GM23248 (cell line): ENCODE data around the gene ENOX1.

Experiments used
- EZH2 ChIP-seq: fragments of 200-600 bp; sonication (generic); IDR thresholded peaks from 2 replicates; pipeline ENCODE4 v1.6.1; 2018; ENCODE audit warnings: antibody characterized with exemption, mild to moderate bottlenecking; ENCODE audit not compliant: insufficient read depth, poor library complexity, severe bottlenecking
- EZH2phosphoT487 ChIP-seq: fragments of 200-600 bp; sonication (generic); IDR thresholded peaks from 2 replicates; pipeline ENCODE4 v1.6.1; 2018; ENCODE audit warnings: antibody characterized with exemption, moderate library complexity, mild to moderate bottlenecking, low read depth; ENCODE audit not compliant: insufficient read depth

DNA sequence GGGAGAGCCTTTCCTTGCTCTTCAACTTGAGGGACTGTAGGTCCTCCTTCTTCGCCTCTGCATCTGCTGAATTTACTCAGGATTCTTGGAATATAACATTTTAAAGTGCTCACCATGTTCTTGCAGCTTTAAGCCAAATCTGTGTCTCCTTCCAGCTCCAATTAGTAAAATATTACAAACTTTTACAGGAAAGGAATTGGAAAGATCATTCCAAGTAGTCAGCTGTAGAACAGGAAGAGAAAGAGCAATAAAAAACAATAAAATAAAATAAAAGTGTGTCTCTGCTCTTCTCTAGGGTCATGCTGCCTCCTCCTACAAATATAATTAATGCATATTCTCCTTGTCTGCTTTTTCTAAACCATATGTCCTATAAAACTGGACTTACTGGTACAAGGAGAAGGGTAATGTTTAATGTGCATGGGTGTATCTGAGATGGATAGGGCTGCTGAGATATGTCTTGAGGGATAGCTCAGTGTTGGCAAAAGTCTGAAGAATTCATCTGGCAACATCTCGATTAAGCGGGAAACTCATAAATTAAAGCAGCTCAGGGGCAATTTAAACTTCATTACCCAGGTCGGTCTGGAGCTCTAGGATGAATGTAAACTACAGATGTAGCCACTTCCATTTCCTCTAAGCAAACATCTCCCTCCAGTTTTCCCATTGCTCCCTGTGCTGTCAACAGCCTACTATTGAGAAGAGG, 25.0 kb downstream of the ENOX1 start:
- TF ChIP-seq EZH2 (no peak), EZH2phosphoT487 (no peak)
